Measurements from ENCODE around the gene UFD1.

DNA sequence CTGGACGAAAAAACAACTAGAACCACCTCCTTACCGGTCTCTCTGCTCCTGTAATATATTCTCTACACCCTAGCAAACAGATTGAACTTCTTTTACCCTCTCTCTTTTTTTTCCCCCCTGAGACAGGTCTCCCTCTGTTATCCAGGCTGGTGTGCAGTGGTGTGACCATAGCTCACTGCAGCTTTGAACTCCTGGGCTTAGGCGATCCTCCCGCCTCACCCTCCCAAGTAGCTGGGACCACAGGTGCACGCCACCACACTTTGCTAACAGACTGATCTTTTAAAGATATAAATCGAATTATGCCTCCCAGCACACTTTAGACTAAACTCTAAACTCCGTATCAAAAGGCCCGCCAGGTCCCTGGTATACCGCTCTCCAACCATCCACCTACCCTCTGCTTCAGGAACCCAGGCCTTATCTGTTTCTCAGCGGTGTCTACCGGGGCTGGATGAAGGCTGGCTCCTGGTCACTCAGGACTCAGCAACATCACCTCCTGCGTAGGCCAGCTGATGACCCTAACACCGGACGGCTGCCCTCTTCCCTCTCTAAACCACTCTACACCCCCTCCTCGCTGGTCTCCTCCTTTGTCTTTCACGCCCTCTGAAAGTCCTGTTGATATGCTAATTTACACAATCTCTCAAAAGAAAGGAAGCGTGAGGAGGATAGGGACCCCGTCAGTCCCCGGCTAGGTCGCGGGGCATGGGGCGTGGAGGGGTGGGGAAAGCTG lies 32.2 kb downstream of the UFD1 start:
- TF ChIP-seq CTCF (conservative IDR thresholded peaks at IDR 0.05 in 1 of 2, IDR thresholded peaks at IDR 0.05 in 1 of 2; ENCODE audit: extremely low read depth in 1 of 2, insufficient read depth in 1 of 2, low read depth in 1 of 2, low read length in 2 of 2) (no peak), EZH2 (IDR thresholded peaks at IDR 0.05; ENCODE audit: borderline replicate concordance, low read length) (no peak)
